HG02870 (cell line): ENCODE data around the gene TEAD4.

Source experiments
- ATAC-seq: cut with Tn5 transposase; IDR thresholded peaks from one replicate; pipeline ENCODE4 v1.9.1; 2021; ENCODE audit warnings: mild to moderate bottlenecking, moderate library complexity; ENCODE audit not compliant: unreplicated experiment

The TEAD4 gene

GRCh38 chr12:3077572-3078081 is 118.4 kb downstream of the TEAD4 start:
- no peak for ATAC-seq

- no peak for ATAC-seq
These were observed 119.1 kb downstream of the TEAD4 start for GRCh38 chr12:3078086-3078820.

- no peak for ATAC-seq
These were observed 121.9 kb downstream of the TEAD4 start for GRCh38 chr12:3081091-3081490.

GRCh38 chr12:3081886-3082285 is 122.7 kb downstream of the TEAD4 start:
- no peak for ATAC-seq

- ATAC-seq = no peak
These were observed 124.2 kb downstream of the TEAD4 start for GRCh38 chr12:3083241-3083920.

GRCh38 chr12:3083921-3084347 is 124.7 kb downstream of the TEAD4 start:
- ATAC-seq = no peak

GRCh38 chr12:3084742-3085141 is 125.5 kb downstream of the TEAD4 start:
- no peak for ATAC-seq

- ATAC-seq = no peak
These were observed 126.3 kb downstream of the TEAD4 start for GRCh38 chr12:3085341-3086139.

- ATAC-seq = no peak
These were observed 127.0 kb downstream of the TEAD4 start for GRCh38 chr12:3086211-3086610.

GRCh38 chr12:3086729-3087323 is 127.6 kb downstream of the TEAD4 start:
- ATAC-seq = no peak

- no peak for ATAC-seq
These were observed 128.8 kb downstream of the TEAD4 start for GRCh38 chr12:3087758-3088650.

- ATAC-seq = no peak
These were observed 130.4 kb downstream of the TEAD4 start for GRCh38 chr12:3089588-3089987.
